Psoas muscle (tissue), 8 donors: Measurements from ENCODE around the gene C1QL1. TPM values are rescaled to one million over a fixed set of nuclear protein-coding genes. Genes with fewer than 3 reads are reported as not detected.

Experiments used
- ATAC-seq, 4 donors: fragments of 200-7000 bp; cut with Tn5 transposase; one replicate each; pipeline ENCODE4 v1.9.1; 2020; ENCODE audit warnings: moderate library complexity in 3 of 4, mild to moderate bottlenecking in 2 of 4
- DNase-seq, 2 donors: peaks; one replicate each; pipeline ENCODE4 v3.0.0-alpha.2; 2020
- H3K27ac ChIP-seq: fragments of 200-600 bp; one replicate; pipeline ENCODE4 v1.8.0; 2022
- H3K27me3 ChIP-seq, 3 donors: fragments of 200-600 bp in 1 of 3; one replicate each; pipeline versions ENCODE4 v1.6.1 to v1.8.0; 2013 to 2022; ENCODE audit warnings: low read length in 2 of 3, mild to moderate bottlenecking in 2 of 3, moderate library complexity in 1 of 3; ENCODE audit not compliant: insufficient read depth in 3 of 3
- H3K36me3 ChIP-seq, 2 donors: fragments of 200-600 bp in 1 of 2; one replicate each; pipeline versions ENCODE4 v1.6.1 to v1.8.0; 2013 to 2022; ENCODE audit warnings: low read depth in 1 of 2, mild to moderate bottlenecking in 1 of 2, moderate library complexity in 1 of 2; ENCODE audit not compliant: insufficient read depth in 1 of 2
- H3K4me1 ChIP-seq: fragments of 200-600 bp; one replicate; pipeline ENCODE4 v1.8.0; 2022
- H3K4me3 ChIP-seq: fragments of 200-600 bp; one replicate; pipeline ENCODE4 v1.8.0; 2022; ENCODE audit warnings: mild to moderate bottlenecking
- H3K9me3 ChIP-seq: fragments of 200-600 bp; one replicate; pipeline ENCODE4 v1.8.0; 2022
- WGBS, 3 donors: extraction: QIAGEN DNeasy Blood & Tissue Kit; methylation state at CpG; one replicate each; pipeline versions ENCODE4 v1.1.6 to v1.1.7; 2013; 5-methylcytosine and 5-hydroxymethylcytosine counted together
- intact Hi-C, 2 donors: fragments of 100-400 bp; cut with DNase I; formaldehyde crosslinking; loops; one replicate each; pipeline versions ENCODE4 v1.11.0 to v1.14.2; 2022
- polyA plus RNA-seq, 3 donors: library from polyadenylated mRNA; stranded (reverse); fragments of 200-250 nt; gene quantifications; one replicate each; pipeline ENCODE4 v1.2.3, GENCODE V29; 2013
- total RNA-seq, 4 donors: library from RNA; stranded (reverse); fragmentation: NEBNext Ultra II Directional in 2 of 4; extraction: Animal tissue kit (Norgen Biotek cat#: 25700) in 2 of 4; gene quantifications; one replicate each; pipeline versions ENCODE4 v1.2.1 to v1.2.4, GENCODE V29; 2021 to 2023
- TF ChIP-seq, protein P1 (sequence below): fragments of 200-600 bp; IDR thresholded peaks from one replicate; pipeline ENCODE4 v1.8.0; 2022; ENCODE audit warnings: antibody characterized with exemption
- donor health status: healthy with polysubstance abuse.
- donor health status: DM: no; HTN: no; CAD: no; lungs with moderate emphysema.
- donor health status: Bipolar disorder and iron deficiency.
- donor health status: healthy.
- donor health status: DM: yes; HTN: yes; CAD: no.
- donor health status: DM: no; HTN: no; CAD: no.
- donor health status: DM: no; HTN: no; CAD: no.
- donor health status: DM: yes; HTN: yes; CAD: no.

Gene C1QL1
- total and polyA plus RNA-seq, 7 donors: 0.05 TPM; not detected in 6

DNA sequence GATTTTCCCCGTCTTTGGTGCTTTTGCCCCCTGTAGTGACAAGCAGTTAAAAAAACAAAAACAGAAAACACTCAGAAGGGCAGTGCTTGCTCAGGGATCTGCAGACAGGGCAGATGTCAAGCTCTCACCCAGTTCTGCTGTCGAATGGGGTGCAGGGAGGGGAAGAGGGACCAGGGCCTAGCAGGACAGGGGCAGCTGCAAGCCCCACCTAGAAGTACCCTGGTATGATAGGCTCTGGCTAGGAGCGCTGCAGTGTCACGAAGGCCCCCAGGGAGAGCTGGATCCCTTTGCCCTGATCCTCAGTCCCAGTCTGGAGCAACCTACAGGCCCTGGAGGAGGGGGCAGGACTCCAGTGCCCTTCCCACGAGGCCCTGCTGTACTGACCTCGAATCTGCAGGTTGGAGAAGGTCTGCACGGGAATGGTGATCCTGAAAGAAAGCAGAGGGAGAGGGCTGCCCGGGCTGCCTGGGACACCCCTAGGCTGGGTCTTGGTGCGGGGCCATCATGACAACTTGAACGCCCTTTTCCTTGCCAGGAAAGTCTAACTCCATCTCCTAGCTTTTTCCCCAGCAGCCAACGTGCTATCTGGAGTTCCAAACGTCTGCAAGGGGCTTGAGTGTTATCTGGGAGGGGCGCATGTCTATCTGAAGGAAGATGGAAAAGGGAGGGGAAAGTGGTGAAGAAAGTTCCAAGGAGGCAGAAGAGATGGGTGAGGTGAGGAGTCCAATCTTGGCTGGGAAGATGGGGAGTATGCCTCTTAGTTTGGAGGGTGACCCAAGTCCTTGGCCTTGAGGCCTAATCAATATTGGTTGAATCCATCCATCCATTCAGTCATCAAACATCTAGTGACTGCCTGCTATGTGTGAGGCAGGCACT is 57.6 kb downstream of the C1QL1 start:
- H3K27me3 ChIP-seq: peaks cover 0 to 29% (median 8%) of the 10 kb centered on the region in 3 donors
- no peak overlapping the region for H3K4me3 ChIP-seq
- ATAC-seq: no peak
- H3K36me3 ChIP-seq: no peaks in the 10 kb centered on the region
- no peak overlapping the region for H3K27ac ChIP-seq
- H3K4me1 ChIP-seq: no peaks in the 10 kb centered on the region
- no peaks in the 10 kb centered on the region for H3K9me3 ChIP-seq
- TF ChIP-seq, protein P1, sequence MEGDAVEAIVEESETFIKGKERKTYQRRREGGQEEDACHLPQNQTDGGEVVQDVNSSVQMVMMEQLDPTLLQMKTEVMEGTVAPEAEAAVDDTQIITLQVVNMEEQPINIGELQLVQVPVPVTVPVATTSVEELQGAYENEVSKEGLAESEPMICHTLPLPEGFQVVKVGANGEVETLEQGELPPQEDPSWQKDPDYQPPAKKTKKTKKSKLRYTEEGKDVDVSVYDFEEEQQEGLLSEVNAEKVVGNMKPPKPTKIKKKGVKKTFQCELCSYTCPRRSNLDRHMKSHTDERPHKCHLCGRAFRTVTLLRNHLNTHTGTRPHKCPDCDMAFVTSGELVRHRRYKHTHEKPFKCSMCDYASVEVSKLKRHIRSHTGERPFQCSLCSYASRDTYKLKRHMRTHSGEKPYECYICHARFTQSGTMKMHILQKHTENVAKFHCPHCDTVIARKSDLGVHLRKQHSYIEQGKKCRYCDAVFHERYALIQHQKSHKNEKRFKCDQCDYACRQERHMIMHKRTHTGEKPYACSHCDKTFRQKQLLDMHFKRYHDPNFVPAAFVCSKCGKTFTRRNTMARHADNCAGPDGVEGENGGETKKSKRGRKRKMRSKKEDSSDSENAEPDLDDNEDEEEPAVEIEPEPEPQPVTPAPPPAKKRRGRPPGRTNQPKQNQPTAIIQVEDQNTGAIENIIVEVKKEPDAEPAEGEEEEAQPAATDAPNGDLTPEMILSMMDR: no peak
- WGBS, 3 donors: 79 to 88% (median 82%) methylated on average over 13 of the region's 13 CpGs
- no peak for DNase-seq
- intact Hi-C loops: loop anchor here in 1 of 2 donors (10.0 kb wide), 1 partner anchor 284 kb away; no protein-coding TSS in a partner anchor

Other genes with a start within 250 kb of the C1QL1 start
- gene ADAM11, start 209.3 kb downstream of the C1QL1 start, total RNA-seq: under 1 TPM in 2 of 4 donors, not detected in 2; 0.15 to 0.26 TPM
- under 1 TPM; 0.03 to 0.21 (median 0.05) TPM for gene ADAM11, start 209.3 kb downstream of the C1QL1 start, polyA plus RNA-seq
- gene GJC1, start 138.0 kb downstream of the C1QL1 start, total RNA-seq: 1 to 10 TPM; 4.7 to 7.9 (median 5.7) TPM
- gene GJC1, start 138.0 kb downstream of the C1QL1 start, polyA plus RNA-seq: 1 to 10 TPM; 2.2 to 2.7 (median 2.5) TPM
- 10 to 100 TPM in 1 of 4 donors, 1 to 10 TPM in 3; 4.6 to 17.9 (median 6.7) TPM for gene HIGD1B, start 120.4 kb downstream of the C1QL1 start, total RNA-seq
- gene HIGD1B, start 120.4 kb downstream of the C1QL1 start, polyA plus RNA-seq: 10 to 100 TPM in 2 of 3 donors, 1 to 10 TPM in 1; 10.0 to 14.2 (median 13.1) TPM
- 100 to 1,000 TPM in 3 of 4 donors, 10 to 100 TPM in 1; 73.7 to 114 (median 103) TPM for gene EFTUD2, start 68.9 kb downstream of the C1QL1 start, total RNA-seq
- gene EFTUD2, start 68.9 kb downstream of the C1QL1 start, polyA plus RNA-seq: 100 to 1,000 TPM in 1 of 3 donors, 10 to 100 TPM in 2; 46.0 to 102 (median 78.7) TPM
- gene GFAP, start 52.8 kb downstream of the C1QL1 start, total RNA-seq: under 1 TPM in 1 of 4 donors, not detected in 3; 0.54 TPM
- gene GFAP, start 52.8 kb downstream of the C1QL1 start, polyA plus RNA-seq: under 1 TPM; 0.11 to 0.52 (median 0.34) TPM
- under 1 TPM in 3 of 4 donors, not detected in 1; 0.07 to 0.17 (median 0.11) TPM for gene KIF18B, start 20.5 kb downstream of the C1QL1 start, total RNA-seq
- under 1 TPM in 2 of 3 donors, not detected in 1; 0.01 to 0.03 TPM for gene KIF18B, start 20.5 kb downstream of the C1QL1 start, polyA plus RNA-seq
- gene DCAKD, start 83.3 kb upstream of the C1QL1 start, total RNA-seq: 10 to 100 TPM in 3 of 4 donors, 1 to 10 TPM in 1; 6.9 to 13.5 (median 11.0) TPM
- 10 to 100 TPM in 1 of 3 donors, 1 to 10 TPM in 2; 6.4 to 14.2 (median 8.4) TPM for gene DCAKD, start 83.3 kb upstream of the C1QL1 start, polyA plus RNA-seq
- gene NMT1, start 93.0 kb upstream of the C1QL1 start, total RNA-seq: 100 to 1,000 TPM in 2 of 4 donors, 10 to 100 TPM in 2; 73.3 to 164 (median 93.1) TPM
- gene NMT1, start 93.0 kb upstream of the C1QL1 start, polyA plus RNA-seq: 10 to 100 TPM; 58.0 to 79.7 (median 68.3) TPM
- 100 to 1,000 TPM in 2 of 4 donors, 10 to 100 TPM in 2; 69.8 to 217 (median 122) TPM for gene PLCD3, start 164.2 kb upstream of the C1QL1 start, total RNA-seq
- gene PLCD3, start 164.2 kb upstream of the C1QL1 start, polyA plus RNA-seq: 100 to 1,000 TPM in 2 of 3 donors, 10 to 100 TPM in 1; 57.0 to 171 (median 170) TPM
- gene ACBD4, start 167.4 kb upstream of the C1QL1 start, total RNA-seq: 1 to 10 TPM; 3.9 to 8.2 (median 5.1) TPM
- 1 to 10 TPM; 2.7 to 5.2 (median 4.4) TPM for gene ACBD4, start 167.4 kb upstream of the C1QL1 start, polyA plus RNA-seq
- gene HEXIM1, start 180.2 kb upstream of the C1QL1 start, total RNA-seq: 10 to 100 TPM; 21.3 to 52.2 (median 31.5) TPM
- gene HEXIM1, start 180.2 kb upstream of the C1QL1 start, polyA plus RNA-seq: 100 to 1,000 TPM in 1 of 3 donors, 10 to 100 TPM in 1, 1 to 10 TPM in 1; 9.5 to 127 (median 22.0) TPM
- 10 to 100 TPM; 13.7 to 47.1 (median 33.4) TPM for gene HEXIM2, start 193.6 kb upstream of the C1QL1 start, total RNA-seq
- 10 to 100 TPM in 2 of 3 donors, 1 to 10 TPM in 1; 8.2 to 69.5 (median 62.7) TPM for gene HEXIM2, start 193.6 kb upstream of the C1QL1 start, polyA plus RNA-seq